Measurements from ENCODE around the gene CBLB.
"Not testable (repeated sequence)": the region's sequence is repeated elsewhere in the genome, so short reads cannot be mapped to it uniquely, and the experiment has no call there.

The CBLB gene

GRCh38 chr3:105731686-105732085, 137.1 kb downstream of the CBLB start:
- H3K9me3 ChIP-seq (ENCODE audit: insufficient read depth, low read length): no peaks in the 10 kb centered on the region
- H3K27ac ChIP-seq (ENCODE audit: low read length): no peak overlapping the region
- H2AFZ ChIP-seq (ENCODE audit: low read depth, low read length): no peak overlapping the region
- no peaks in the 10 kb centered on the region for H3K27me3 ChIP-seq (ENCODE audit: low read depth, low read length)
- H3K4me2 ChIP-seq (ENCODE audit: low read length): no peak overlapping the region
- no peak overlapping the region for H3K4me3 ChIP-seq (ENCODE audit: low read length)
- TF ChIP-seq EZH2phosphoT487 (IDR thresholded peaks at IDR 0.05; ENCODE audit: low read depth): no peak
- TF ChIP-seq, protein P1, sequence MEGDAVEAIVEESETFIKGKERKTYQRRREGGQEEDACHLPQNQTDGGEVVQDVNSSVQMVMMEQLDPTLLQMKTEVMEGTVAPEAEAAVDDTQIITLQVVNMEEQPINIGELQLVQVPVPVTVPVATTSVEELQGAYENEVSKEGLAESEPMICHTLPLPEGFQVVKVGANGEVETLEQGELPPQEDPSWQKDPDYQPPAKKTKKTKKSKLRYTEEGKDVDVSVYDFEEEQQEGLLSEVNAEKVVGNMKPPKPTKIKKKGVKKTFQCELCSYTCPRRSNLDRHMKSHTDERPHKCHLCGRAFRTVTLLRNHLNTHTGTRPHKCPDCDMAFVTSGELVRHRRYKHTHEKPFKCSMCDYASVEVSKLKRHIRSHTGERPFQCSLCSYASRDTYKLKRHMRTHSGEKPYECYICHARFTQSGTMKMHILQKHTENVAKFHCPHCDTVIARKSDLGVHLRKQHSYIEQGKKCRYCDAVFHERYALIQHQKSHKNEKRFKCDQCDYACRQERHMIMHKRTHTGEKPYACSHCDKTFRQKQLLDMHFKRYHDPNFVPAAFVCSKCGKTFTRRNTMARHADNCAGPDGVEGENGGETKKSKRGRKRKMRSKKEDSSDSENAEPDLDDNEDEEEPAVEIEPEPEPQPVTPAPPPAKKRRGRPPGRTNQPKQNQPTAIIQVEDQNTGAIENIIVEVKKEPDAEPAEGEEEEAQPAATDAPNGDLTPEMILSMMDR (IDR thresholded peaks at IDR 0.05; ENCODE audit: low read depth, low read length): no peak
- H3K4me1 ChIP-seq (ENCODE audit: low read length): peaks cover 31% of the 10 kb centered on the region
- no peaks in the 10 kb centered on the region for H4K20me1 ChIP-seq (ENCODE audit: insufficient read depth, low read length)
- no peaks in the 10 kb centered on the region for H3K36me3 ChIP-seq (replicated peaks; ENCODE audit: low read depth, low read length)
- H3K9ac ChIP-seq (ENCODE audit: low read length): no peak overlapping the region
- H3K79me2 ChIP-seq (ENCODE audit: low read length): no peaks in the 10 kb centered on the region

DNA sequence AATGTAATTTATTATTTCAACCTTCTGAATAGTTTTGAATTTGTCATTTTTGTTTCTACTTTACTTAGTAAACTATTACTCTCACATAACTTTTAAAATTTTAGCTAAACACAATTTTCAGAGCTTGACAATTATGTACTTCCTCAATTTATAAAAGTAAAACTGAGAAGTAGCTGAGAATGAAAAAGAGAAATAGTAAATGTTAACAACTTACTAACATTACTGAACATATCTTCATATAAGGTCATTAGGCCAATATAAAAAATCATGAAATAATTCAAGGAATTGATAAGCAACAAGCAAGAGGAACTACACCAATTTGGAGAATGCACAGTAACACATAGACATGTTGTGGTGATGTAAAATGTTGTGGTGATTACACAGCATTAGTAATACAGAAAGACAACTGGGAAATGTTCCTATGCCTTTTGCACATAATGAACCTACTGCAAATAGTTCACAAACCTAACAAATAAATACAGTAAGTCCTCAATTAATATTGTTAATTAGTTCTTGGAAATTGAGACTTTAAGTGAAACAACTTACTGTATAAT, 137.9 kb downstream of the CBLB start:
- H3K27me3 ChIP-seq (ENCODE audit: low read depth, low read length): no peaks in the 10 kb centered on the region
- no peak overlapping the region for H2AFZ ChIP-seq (ENCODE audit: low read depth, low read length)
- H3K79me2 ChIP-seq (ENCODE audit: low read length): no peaks in the 10 kb centered on the region
- no peaks in the 10 kb centered on the region for H3K36me3 ChIP-seq (replicated peaks; ENCODE audit: low read depth, low read length)
- peak overlapping the region; percentile 39 for H3K4me2 ChIP-seq (ENCODE audit: low read length)
- H3K9ac ChIP-seq (ENCODE audit: low read length): no peak overlapping the region
- H3K4me1 ChIP-seq (ENCODE audit: low read length): peaks cover 31% of the 10 kb centered on the region
- TF ChIP-seq, protein P1 (IDR thresholded peaks at IDR 0.05; ENCODE audit: low read depth, low read length): no peak
- no peak for TF ChIP-seq EZH2phosphoT487 (IDR thresholded peaks at IDR 0.05; ENCODE audit: low read depth)
- H3K9me3 ChIP-seq (ENCODE audit: insufficient read depth, low read length): no peaks in the 10 kb centered on the region
- H3K27ac ChIP-seq (ENCODE audit: low read length): peak overlapping the region; percentile 47
- no peaks in the 10 kb centered on the region for H4K20me1 ChIP-seq (ENCODE audit: insufficient read depth, low read length)
- no peak overlapping the region for H3K4me3 ChIP-seq (ENCODE audit: low read length)

DNA sequence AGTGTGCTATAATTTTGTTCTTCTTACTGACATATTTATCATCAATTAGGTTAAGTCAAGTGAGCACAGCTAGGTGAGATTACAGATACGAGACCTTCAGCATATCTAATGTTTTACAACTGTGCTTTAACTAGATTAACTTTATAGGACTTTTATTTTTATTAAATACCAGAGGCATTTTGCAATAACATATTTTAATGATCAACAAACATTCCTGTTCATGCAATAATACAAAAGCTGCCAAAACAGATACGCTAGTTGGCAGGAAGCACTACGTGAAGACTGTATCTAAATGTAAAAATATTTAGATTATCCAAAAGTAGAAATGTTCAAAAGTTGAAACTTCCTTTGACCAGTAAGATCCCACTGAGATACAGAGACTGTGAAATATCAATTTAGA, 139.1 kb downstream of the CBLB start:
- Histone ChIP-seq H3K4me3 (ENCODE audit: low read length) (no peak overlapping the region), H3K9ac (ENCODE audit: low read length) (no peak overlapping the region), H3K27ac (ENCODE audit: low read length) (no peak overlapping the region), H3K9me3 (ENCODE audit: insufficient read depth, low read length) (no peaks in the 10 kb centered on the region), H3K36me3 (replicated peaks; ENCODE audit: low read depth, low read length) (no peaks in the 10 kb centered on the region), H3K79me2 (ENCODE audit: low read length) (no peaks in the 10 kb centered on the region), H3K27me3 (ENCODE audit: low read depth, low read length) (no peaks in the 10 kb centered on the region), H3K4me1 (ENCODE audit: low read length) (peaks cover 31% of the 10 kb centered on the region), H3K4me2 (ENCODE audit: low read length) (no peak overlapping the region), H4K20me1 (ENCODE audit: insufficient read depth, low read length) (no peaks in the 10 kb centered on the region), H2AFZ (ENCODE audit: low read depth, low read length) (no peak overlapping the region)
- TF ChIP-seq, protein P1 (IDR thresholded peaks at IDR 0.05; ENCODE audit: low read depth, low read length): no peak
- TF ChIP-seq EZH2phosphoT487 (IDR thresholded peaks at IDR 0.05; ENCODE audit: low read depth): no peak

GRCh38 chr3:105728771-105729312, 140.0 kb downstream of the CBLB start:
- Histone ChIP-seq H3K9me3 (ENCODE audit: insufficient read depth, low read length) (no peaks in the 10 kb centered on the region), H3K36me3 (replicated peaks; ENCODE audit: low read depth, low read length) (no peaks in the 10 kb centered on the region), H3K4me2 (ENCODE audit: low read length) (no peak overlapping the region), H3K27ac (ENCODE audit: low read length) (no peak overlapping the region), H3K4me1 (ENCODE audit: low read length) (peaks cover 37% of the 10 kb centered on the region), H3K4me3 (ENCODE audit: low read length) (no peak overlapping the region), H3K27me3 (ENCODE audit: low read depth, low read length) (no peaks in the 10 kb centered on the region), H2AFZ (ENCODE audit: low read depth, low read length) (no peak overlapping the region), H3K9ac (ENCODE audit: low read length) (no peak overlapping the region), H3K79me2 (ENCODE audit: low read length) (no peaks in the 10 kb centered on the region), H4K20me1 (ENCODE audit: insufficient read depth, low read length) (no peaks in the 10 kb centered on the region)
- TF ChIP-seq, protein P1 (IDR thresholded peaks at IDR 0.05; ENCODE audit: low read depth, low read length): no peak
- TF ChIP-seq EZH2phosphoT487 (IDR thresholded peaks at IDR 0.05; ENCODE audit: low read depth): no peak

GRCh38 chr3:105727036-105727435, 141.8 kb downstream of the CBLB start:
- H3K79me2 ChIP-seq (ENCODE audit: low read length); H3K36me3 ChIP-seq (replicated peaks; ENCODE audit: low read depth, low read length); H3K4me2 ChIP-seq (ENCODE audit: low read length); H3K9ac ChIP-seq (ENCODE audit: low read length); H3K27me3 ChIP-seq (ENCODE audit: low read depth, low read length); H3K27ac ChIP-seq (ENCODE audit: low read length); H2AFZ ChIP-seq (ENCODE audit: low read depth, low read length); H4K20me1 ChIP-seq (ENCODE audit: insufficient read depth, low read length); H3K9me3 ChIP-seq (ENCODE audit: insufficient read depth, low read length); H3K4me3 ChIP-seq (ENCODE audit: low read length): not testable (repeated sequence)
- H3K4me1 ChIP-seq (ENCODE audit: low read length): peaks cover 52% of the 10 kb centered on the region

Measured in OCI-LY3 (cell line).